ENCODE data around the gene C11orf52.

The C11orf52 gene

DNA sequence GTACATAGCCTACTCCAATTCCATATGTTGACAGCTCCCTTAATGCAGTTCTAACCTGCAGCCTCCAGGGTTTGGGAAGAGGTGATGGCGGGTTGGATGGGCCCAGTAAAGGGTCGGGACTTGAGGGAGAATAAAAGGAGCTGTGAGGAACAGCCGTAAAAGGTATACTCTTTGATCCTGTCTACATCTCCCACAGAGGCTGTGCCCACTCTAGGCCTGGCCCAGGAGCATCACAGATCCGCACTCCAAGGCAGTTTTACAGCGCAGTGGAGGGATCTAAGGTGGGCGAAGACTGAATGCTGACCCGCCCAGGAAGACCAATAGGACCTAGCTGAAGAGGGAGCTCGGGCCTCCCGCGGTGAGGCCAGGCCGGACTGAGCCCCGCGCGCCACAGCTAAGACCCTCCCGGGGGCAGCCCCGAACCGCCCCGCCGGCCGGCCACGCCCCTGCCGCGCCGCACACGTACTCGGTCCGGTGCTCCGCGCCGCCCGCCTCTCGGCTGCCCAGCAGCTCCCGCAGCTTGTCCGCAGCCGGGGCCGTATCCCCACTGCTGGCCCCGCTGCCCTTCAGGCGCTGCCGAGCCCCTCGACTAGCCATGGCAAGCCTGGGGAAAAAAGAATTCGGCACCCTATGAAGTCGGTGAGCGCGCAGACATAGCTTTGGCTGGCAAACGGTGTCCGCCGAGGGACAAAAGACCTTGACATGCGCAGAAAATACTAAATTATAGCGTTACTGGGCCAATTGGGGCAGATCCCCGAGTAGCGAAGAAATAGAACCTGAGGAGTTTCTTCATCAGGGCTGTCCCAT, 47.6 kb upstream of the C11orf52 start, which contains the start of gene ALG9:
Gene ALG9 (minus strand): TSS at position 696 of the 807 bp plus-strand sequence. CDS start 99 bp downstream, at position 597.
- TF ChIP-seq, protein P1, sequence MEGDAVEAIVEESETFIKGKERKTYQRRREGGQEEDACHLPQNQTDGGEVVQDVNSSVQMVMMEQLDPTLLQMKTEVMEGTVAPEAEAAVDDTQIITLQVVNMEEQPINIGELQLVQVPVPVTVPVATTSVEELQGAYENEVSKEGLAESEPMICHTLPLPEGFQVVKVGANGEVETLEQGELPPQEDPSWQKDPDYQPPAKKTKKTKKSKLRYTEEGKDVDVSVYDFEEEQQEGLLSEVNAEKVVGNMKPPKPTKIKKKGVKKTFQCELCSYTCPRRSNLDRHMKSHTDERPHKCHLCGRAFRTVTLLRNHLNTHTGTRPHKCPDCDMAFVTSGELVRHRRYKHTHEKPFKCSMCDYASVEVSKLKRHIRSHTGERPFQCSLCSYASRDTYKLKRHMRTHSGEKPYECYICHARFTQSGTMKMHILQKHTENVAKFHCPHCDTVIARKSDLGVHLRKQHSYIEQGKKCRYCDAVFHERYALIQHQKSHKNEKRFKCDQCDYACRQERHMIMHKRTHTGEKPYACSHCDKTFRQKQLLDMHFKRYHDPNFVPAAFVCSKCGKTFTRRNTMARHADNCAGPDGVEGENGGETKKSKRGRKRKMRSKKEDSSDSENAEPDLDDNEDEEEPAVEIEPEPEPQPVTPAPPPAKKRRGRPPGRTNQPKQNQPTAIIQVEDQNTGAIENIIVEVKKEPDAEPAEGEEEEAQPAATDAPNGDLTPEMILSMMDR (IDR thresholded peaks at IDR 0.05; ENCODE audit: low read depth, low read length): 0 out of 2 replicates have a peak, but pooled peaks have one; percentile 4
- no peak for TF ChIP-seq EZH2phosphoT487 (IDR thresholded peaks at IDR 0.05; ENCODE audit: low read depth)
- Histone ChIP-seq H3K36me3 (replicated peaks; ENCODE audit: low read depth, low read length) (peaks cover 29% of the 10 kb centered on the region), H3K9me3 (ENCODE audit: insufficient read depth, low read length) (no peaks in the 10 kb centered on the region), H3K27me3 (ENCODE audit: low read depth, low read length) (no peaks in the 10 kb centered on the region), H3K4me3 (ENCODE audit: low read length) (peak within 1 kb of the TSS; percentile 86), H3K79me2 (ENCODE audit: low read length) (peaks cover 7% of the 10 kb centered on the region), H3K4me2 (ENCODE audit: low read length) (peak within 1 kb of the TSS; percentile 92), H3K4me1 (ENCODE audit: low read length) (peaks cover 15% of the 10 kb centered on the region), H2AFZ (ENCODE audit: low read depth, low read length) (peak within 1 kb of the TSS; percentile 98), H3K9ac (ENCODE audit: low read length) (peak within 1 kb of the TSS; percentile 81), H3K27ac (ENCODE audit: low read length) (peak within 1 kb of the TSS; percentile 67), H4K20me1 (ENCODE audit: insufficient read depth, low read length) (no peaks in the 10 kb centered on the region)

DNA sequence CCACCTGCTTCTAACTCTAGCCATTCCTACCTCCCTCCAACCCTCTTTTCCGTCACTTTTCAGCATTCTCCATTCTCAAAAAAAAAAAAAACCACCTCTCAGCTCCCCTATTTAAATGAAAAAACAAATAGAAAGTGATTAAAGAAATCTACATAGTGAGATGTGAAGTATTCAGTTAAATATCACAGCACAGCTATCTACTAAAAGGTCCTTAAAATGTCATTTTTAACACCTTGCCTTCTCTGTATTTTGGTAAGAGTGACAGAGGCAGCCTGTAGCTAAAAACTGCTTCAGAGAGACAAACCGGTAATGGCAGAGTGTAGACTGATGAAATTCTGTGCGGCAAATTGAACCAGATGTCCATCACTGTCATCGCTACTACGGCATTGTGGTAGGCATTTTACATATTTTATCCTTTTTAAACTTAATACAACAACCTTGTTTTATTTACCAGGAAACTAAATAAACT, 47.0 kb upstream of the C11orf52 start:
- Histone ChIP-seq H2AFZ (ENCODE audit: low read depth, low read length) (peak overlapping the region; percentile 98), H3K4me1 (ENCODE audit: low read length) (peaks cover 15% of the 10 kb centered on the region), H4K20me1 (ENCODE audit: insufficient read depth, low read length) (no peaks in the 10 kb centered on the region), H3K27me3 (ENCODE audit: low read depth, low read length) (no peaks in the 10 kb centered on the region), H3K27ac (ENCODE audit: low read length) (peak overlapping the region; percentile 14; the same call in 1 of the 2 replicates), H3K79me2 (ENCODE audit: low read length) (peaks cover 7% of the 10 kb centered on the region), H3K9ac (ENCODE audit: low read length) (peak overlapping the region; percentile 81), H3K4me2 (ENCODE audit: low read length) (peak overlapping the region; percentile 92), H3K4me3 (ENCODE audit: low read length) (peak overlapping the region; percentile 86), H3K36me3 (replicated peaks; ENCODE audit: low read depth, low read length) (peaks cover 25% of the 10 kb centered on the region), H3K9me3 (ENCODE audit: insufficient read depth, low read length) (no peaks in the 10 kb centered on the region)
- TF ChIP-seq, protein P1 (IDR thresholded peaks at IDR 0.05; ENCODE audit: low read depth, low read length): no peak
- TF ChIP-seq EZH2phosphoT487 (IDR thresholded peaks at IDR 0.05; ENCODE audit: low read depth): no peak

DNA sequence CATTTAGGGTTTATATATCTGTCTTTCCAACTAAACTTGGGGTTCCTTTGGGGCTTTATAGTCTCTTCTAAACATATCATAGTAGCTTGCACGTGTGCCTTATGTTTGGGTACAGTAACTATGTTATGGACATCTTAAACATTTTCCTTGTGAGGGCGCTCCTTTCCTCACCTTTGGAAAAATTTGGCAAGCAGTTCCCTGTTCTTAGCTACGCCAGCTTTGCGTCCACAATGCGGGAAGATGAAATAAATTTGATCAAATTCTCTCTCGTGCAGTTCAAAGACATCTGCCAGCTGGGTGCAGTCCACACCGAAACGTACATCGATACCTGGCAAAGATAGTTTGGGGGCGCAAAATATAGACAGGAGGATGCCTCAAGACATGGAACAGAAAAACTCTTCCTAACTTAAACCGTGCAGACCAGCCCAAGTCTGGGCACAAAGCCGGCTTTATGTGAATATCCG, 40.3 kb upstream of the C11orf52 start:
- H4K20me1 ChIP-seq (ENCODE audit: insufficient read depth, low read length): no peaks in the 10 kb centered on the region
- H3K27ac ChIP-seq (ENCODE audit: low read length): peak overlapping the region; percentile 88
- TF ChIP-seq, protein P1 (IDR thresholded peaks at IDR 0.05; ENCODE audit: low read depth, low read length): no peak
- no peak for TF ChIP-seq EZH2phosphoT487 (IDR thresholded peaks at IDR 0.05; ENCODE audit: low read depth)

More for the DNA sequence above, 40.3 kb upstream of the C11orf52 start:
- Histone ChIP-seq H3K4me2 (ENCODE audit: low read length) (peak overlapping the region; percentile 65), H3K9me3 (ENCODE audit: insufficient read depth, low read length) (no peaks in the 10 kb centered on the region), H3K36me3 (replicated peaks; ENCODE audit: low read depth, low read length) (peaks cover 10% of the 10 kb centered on the region), H3K4me3 (ENCODE audit: low read length) (peak overlapping the region; percentile 86), H3K9ac (ENCODE audit: low read length) (peak overlapping the region; percentile 91), H3K4me1 (ENCODE audit: low read length) (peaks cover 6% of the 10 kb centered on the region), H3K79me2 (ENCODE audit: low read length) (peaks cover 13% of the 10 kb centered on the region), H2AFZ (ENCODE audit: low read depth, low read length) (peak overlapping the region; percentile 96), H3K27me3 (ENCODE audit: low read depth, low read length) (no peaks in the 10 kb centered on the region)
